GM04504 (cell line): ENCODE data around the gene TMEM190.

Experiments
- DNase-seq: peaks from one replicate; pipeline ENCODE4 v3.0.0-alpha.2; 2012; ENCODE audit warnings: low read depth

TMEM190 gene

DNA sequence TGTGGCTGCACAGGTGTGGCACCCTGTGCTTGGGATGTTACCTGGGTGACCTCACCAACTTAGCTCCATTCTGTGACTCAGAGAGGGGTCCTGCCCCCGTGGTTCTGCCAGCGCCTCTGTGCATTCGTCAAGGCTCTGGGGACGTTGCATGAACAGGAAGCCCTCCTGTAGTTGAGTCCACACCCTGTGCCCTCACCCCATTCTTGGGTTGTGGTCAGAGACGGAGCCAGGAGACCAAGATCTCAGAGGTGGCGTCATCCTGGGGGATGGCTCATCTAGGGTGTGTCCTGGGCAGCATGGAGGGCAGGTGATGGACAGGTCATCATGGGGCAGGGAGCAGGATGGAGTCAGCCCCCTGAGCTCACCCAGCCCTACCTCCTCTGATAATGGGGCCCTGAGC is 24.6 kb upstream of the TMEM190 start:
- no peak for DNase-seq

DNA sequence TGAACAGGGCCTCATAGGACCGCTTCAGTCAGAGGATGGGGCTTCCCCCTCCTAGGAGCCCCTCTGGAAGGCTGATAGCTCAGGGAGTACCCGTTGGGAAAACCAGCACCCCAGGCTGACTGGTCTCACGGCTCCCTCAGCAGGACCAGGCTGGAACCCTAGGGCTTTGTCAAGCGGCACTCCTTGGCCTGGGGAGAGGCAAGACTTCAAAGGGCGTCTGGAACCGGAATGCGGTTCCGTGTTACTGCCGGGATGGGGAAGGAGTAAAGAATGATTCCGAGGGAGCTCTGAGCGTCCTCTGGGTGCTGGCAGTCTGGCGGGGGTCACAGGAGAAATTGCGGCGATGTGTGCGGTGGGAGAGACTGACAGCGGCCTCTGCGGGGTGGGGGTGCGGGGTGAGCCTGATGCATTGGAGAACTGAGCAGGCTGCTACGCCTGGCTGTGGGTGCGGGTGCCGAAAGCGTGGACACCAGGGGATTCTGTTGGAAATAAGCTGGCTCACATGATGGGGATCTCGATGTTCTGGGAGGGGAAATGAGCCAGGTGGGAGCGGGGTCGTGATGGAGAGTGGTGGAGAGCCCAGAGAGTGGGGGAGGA is 24.0 kb upstream of the TMEM190 start:
- no peak for DNase-seq

DNA sequence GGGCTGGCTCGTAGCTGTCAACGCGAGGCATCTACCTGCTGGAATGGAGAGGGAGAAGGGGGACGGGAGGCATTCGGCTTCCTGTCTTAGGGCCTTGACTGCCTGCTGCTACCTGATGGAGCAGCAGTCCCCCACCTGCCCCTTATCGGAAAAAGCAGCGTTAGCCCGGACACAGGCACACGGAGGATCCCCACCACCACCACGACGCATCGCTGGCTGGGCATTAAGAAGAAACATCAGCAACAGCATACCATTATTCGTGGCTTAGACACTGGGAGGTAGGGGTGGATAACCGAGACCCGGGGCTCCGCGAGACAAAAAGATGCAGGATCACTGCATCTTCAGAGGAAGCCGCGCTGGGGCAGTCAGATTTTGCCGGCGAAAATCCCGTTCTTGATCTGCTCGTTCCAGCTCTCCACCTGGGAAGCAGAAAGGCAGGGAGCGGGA is 23.2 kb upstream of the TMEM190 start:
- DNase-seq: no peak

- no peak for DNase-seq
Observed at GRCh38 chr19:55353803-55354697, 22.6 kb upstream of the TMEM190 start.

DNA sequence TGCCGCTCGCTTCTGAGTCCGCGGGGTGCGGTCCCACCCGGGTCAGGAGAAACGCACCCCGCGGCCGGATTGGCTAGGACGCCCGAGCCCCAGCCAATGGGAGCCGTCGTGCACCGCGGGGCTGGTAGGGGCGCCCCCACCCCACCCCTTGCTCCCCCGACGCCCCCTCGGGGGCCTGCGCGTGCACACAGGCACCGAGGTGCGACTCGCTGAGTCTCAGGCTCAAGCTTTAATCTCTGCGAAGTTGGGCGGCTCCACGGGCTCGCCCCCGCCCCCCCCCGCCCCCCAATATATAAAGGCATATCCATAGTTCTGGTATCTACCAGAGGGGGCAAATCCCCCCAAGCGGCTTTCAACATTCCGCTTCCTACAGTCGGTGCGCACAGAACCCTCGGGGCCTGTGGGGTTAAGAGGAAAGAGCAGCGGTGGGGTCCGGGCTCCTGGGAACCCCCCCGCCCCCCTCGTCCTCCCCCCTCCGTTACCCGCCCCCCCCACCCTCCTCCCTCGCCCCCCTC is 21.9 kb upstream of the TMEM190 start, which contains the start of gene COX6B2:
COX6B2 (minus strand) TSS at position 22 of the 515 bp plus-strand sequence. CDS start 198 bp downstream, outside the sequence.
- DNase-seq: no peak

GRCh38 chr19:55355213-55355821 is 21.3 kb upstream of the TMEM190 start:
- no peak for DNase-seq

- no peak for DNase-seq
Observed at GRCh38 chr19:55358493-55358892, 18.1 kb upstream of the TMEM190 start.

DNA sequence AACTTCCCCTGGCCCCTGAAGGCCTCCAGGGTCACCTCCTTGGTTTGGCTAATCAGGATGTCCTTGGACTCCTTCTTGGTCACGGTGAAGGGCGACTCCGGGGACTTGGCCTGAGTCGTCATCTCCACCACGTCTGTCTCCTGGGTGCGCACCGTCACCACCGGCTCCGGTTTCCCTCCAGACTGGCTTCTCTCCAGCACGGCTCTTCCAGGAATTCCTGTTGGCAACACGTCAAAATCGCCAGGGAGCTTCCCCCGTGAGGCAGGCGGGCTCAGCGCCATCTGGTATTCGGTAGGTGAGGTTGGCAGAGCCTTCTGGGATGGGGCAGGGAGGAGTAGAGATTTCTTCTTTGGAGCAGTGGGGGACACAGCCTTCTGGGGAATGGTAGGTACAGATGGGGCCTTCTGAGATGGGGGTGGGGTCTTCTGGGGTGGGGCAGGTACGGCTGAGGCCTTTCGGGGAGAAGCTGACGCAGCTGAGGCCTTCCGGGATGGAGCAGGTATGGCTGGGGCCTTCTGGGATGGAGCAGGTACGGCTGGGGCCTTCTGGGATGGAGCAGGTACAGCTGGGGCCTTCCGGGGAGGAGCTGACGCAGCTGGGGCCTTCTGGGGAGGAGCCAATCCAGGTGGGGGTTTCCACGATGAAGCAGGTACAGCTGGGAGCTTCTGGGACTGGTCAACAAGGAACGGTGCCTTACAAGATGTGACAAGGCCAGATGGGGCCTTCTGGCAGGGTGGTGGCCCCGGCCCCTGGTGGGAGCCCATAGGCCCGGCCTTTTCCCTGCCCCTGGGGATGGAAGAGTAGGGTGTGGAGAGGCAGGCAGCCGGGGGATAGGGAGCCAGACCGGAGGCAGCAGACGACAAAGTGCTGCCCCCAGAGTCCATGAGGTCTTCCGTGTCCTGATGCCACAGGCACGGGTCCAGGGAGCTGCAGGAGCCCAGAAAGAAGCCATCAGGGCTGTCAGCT is 17.4 kb upstream of the TMEM190 start:
- DNase-seq: no peak

- no peak for DNase-seq
Observed at GRCh38 chr19:55360902-55361301, 15.7 kb upstream of the TMEM190 start.

DNA sequence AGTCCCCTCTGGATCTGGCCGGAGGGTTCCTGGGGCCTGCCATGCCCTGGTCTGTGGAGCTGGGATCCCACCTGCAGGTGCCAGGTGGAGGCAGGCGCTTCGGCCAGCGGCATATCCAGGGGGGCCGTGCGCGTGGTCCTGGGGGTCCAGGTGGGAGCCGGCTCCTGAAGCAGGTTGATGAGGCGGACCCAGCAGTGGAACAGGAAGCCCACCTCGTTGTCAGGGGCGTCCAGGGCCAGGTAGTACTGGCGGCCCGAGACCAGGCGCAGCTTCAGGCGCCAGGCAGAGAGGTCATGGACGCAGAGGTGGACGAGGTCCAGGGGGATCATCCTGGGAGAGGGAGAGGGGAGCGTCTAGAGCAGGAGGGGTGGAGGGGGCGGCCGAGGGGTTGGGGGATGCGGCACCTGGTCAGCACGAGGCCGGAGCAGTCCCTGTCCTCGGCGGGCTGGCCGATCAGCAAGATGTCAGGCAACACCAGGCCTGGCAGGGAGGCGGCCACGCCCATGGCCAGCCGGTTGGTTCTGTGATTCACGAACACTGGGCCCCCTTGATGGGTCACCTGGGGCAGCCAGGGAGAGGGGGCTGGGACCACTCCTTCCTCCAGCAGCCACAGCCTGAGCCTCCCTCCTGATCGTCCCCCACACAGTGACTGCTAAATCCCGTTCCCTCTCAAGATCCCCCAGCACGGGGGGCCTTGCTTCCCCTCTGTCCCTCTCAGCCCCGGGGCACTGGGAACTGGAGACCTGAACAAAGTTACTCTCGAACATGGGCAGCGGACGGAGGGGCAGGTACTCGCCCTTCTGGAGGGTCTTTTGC is 14.2 kb upstream of the TMEM190 start:
- no peak for DNase-seq

GRCh38 chr19:55362990-55363716 is 13.5 kb upstream of the TMEM190 start, which contains the start of gene GARIN5B:
Gene GARIN5B, minus strand, starts transcription at chr19:55363260. Its CDS starts 194 bp downstream, at chr19:55363066.
- no peak for DNase-seq

DNA sequence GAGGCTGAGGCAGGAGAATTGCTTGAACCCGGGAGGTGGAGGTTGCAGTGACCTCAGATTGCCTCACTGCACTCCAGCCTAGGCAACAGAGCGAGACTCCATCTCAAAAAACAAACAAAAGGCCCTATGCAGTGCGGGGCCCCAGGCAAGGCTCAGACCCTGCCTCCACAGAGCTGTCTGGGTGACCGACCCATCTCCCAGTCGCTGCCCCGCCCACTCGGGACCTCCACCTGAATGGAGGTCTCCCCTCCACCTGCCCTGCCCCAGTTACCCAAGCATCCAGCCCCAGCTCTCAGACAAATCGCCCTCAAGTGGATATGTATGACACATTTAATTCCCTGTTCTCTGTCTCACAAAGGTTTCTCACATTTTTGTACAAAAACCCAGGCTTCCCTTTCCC is 11.4 kb upstream of the TMEM190 start:
- no peak for DNase-seq

GRCh38 chr19:55365964-55366363 is 10.7 kb upstream of the TMEM190 start:
- no peak for DNase-seq

GRCh38 chr19:55366790-55367189 is 9.8 kb upstream of the TMEM190 start:
- DNase-seq: no peak

DNA sequence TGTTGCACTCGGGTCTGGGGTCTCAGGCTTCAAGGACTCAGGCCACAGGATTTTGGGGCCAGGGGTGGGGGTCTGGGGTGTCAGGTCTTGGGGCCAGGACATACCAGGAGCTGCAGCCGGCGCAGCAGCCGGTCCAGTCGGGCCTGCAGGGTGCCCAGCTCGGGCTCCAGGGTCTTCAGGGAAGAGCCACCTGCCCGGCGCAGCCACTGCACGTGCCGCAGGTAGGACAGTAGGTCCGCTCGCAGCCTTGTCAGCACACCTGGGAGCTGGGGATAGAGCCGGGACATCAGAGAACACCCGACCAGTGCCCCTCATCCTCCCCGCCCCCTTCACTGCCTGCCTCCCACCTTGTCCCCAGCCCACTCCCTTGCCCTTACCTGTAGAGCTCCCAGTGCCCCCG is 8.5 kb upstream of the TMEM190 start:
- no peak for DNase-seq

- DNase-seq: no peak
Observed at GRCh38 chr19:55368701-55369563, 7.7 kb upstream of the TMEM190 start.

DNA sequence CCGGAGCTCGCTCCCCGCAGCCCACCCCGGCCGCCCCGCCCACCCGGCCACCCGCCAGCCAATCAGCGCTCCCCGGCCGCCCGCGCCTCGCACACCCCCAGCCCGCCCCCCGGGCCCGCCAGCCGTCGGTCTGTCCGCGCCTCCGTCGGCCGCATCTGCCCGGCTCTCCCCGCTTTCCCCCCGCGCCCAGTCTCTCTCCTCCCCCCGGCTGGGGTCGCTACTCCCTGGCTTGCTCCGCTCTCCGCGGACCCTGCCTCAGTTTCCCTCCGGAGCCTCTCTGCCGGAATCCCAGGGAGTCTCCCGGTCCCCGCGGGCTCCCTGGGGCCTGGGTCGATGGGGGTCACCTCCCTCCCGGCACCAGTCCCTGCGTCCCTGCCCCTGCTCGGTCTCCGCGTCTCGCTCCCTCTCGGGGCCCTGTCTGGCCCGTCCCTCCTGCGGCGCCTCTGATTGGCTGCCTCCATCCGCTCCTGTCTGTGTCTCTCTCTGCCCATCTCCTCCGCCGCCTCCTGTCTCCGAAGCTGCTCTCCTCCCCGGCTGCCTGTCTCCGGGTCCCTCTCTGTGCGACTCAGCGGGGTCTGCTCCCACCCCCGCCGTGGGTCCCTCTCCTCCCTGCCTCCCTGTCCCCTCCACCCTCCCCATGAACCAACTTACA is 6.8 kb upstream of the TMEM190 start:
- peak; percentile 55 for DNase-seq

DNA sequence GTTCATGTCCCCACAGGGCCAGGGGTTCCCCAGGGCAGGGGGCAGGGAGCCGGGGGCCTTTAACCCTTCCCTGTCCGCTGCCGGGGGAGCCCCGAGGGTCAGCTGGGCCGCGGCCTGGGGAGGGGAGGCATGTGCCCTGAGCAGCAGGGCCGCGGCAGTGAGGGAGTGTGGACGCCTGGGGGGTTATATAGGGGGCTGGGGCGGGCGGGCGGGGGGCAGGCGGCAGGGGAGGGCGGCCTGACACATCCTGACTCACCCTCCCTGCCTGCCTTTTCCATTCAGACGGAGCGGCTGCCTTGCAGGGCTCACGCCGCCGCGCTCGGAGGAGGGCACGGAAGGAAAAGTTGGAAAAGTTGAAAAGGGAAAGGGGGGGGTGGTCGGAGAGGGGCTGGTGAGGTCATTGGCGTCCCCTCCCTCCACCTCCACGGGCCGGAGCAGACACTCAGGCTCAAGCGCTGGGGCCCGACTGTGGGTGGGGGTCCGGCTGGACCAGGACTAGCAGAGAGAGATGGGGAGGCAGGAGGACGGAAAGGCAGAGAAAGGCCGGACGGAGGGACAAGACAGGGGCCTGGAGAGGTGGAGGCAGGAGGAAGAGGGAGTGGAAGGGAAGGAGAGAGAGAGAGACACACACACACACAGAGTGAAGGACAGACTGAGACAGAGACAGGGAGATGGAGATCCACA is 6.2 kb upstream of the TMEM190 start, which contains the start of gene IL11:
IL11 (minus strand) TSS at position 159 of the 684 bp plus-strand sequence; CDS start at position 6, 153 bp downstream.
- no peak for DNase-seq
